HG02943 (cell line): Measurements from ENCODE around the gene ITPRIPL2.
A peak's percentile ranks its signal among the peaks of the same experiment; 100 is the strongest.

Experiments
- ATAC-seq: cut with Tn5 transposase; IDR thresholded peaks from one replicate; pipeline ENCODE4 v1.9.1; 2021; ENCODE audit warnings: mild to moderate bottlenecking, low read depth, moderate library complexity; ENCODE audit not compliant: unreplicated experiment

The ITPRIPL2 gene

DNA sequence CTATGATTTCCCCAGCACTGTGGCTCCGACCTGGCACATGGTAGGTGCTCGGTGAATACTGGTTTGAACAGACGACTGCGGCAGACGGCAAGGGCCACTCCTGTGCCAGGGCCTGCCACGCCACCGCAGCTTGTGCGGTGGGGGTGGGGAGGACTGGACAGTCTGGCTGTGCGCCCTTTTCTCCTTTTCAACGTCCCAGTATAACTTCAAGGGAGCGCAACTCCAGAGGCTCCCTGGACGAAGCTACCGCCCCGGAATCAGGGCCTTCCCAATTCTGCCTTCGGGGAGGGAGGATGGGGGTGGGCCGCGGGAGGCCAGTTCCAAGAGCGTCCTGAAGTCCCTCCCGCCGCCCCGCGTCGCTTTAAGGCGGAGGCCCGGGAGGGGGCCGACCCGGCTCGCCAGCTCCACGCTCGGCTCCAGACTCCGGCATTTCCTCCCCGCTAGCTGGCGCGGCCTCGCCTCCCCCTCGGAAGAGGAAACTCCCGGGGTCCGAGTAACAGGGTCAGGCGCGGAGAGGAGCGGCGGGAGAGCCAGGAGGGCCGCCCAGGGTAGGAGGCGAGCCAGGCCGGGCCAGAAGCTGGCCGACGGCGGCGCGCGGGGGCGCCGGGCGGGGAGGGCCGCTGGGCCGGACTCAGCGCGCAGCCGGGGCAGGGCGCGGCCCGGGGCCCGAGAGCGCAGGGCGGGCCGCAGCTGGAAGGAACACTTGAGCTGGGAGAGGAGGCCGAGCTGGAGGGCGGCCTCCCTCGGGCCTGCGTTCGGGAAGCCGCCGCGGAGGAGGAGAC lies at the start of gene ITPRIPL2:
Gene ITPRIPL2 (plus strand): TSS at position 388 of the 782 bp plus-strand sequence. CDS start 498 bp downstream, outside the sequence.
- ATAC-seq: no peak

- no peak for ATAC-seq
These were observed 46.8 kb upstream of the ITPRIPL2 start for GRCh38 chr16:19066988-19067348.

DNA sequence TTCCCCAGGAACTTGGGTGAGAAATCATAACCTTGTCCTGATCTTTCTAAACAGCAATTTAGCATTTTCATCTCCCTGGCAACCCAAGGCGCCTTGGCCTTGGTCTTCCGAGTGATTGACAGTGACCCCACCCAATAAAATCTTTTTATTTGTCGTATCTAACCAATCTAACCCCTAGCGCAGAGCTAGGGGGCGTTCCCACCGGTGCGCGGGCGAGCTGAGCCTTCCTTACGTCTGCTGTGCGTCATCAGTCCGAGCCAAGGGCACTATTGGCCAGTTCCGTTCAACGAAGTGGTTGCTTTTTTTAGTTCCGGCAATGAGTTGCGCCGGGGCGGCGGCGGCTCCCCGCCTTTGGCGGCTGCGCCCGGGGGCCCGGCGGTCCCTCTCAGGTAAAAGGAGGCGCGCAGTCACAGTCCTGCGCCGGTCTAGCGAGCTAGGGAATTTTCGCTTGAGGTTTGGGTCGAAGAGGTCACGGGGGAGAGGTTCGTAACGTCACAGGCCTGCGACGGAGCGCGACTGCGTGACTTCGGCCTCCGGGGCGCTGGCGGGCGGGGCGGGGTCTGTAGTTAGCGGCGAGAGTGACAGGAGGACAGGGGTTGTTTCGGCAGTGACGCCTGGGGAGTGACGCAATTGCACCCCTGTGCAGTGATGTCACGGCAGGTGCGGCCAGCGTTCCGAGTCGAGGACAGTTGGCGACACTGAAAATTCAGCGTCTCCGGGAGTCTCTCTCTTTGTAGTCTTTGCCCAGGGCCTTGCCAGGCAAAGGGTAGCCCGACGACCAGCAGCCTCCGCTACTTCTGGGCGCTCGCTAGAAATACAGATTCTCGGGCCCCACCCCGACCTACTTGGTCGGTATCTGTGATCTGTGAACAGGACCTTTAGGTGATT lies 46.2 kb upstream of the ITPRIPL2 start, which contains the start of gene COQ7:
Gene COQ7 (plus strand): TSS at position 266 of the 888 bp plus-strand sequence. CDS start 51 bp downstream, at position 317.
- ATAC-seq: peak; percentile 87

GRCh38 chr16:19068237-19068815 lies 45.4 kb upstream of the ITPRIPL2 start:
- no peak for ATAC-seq

DNA sequence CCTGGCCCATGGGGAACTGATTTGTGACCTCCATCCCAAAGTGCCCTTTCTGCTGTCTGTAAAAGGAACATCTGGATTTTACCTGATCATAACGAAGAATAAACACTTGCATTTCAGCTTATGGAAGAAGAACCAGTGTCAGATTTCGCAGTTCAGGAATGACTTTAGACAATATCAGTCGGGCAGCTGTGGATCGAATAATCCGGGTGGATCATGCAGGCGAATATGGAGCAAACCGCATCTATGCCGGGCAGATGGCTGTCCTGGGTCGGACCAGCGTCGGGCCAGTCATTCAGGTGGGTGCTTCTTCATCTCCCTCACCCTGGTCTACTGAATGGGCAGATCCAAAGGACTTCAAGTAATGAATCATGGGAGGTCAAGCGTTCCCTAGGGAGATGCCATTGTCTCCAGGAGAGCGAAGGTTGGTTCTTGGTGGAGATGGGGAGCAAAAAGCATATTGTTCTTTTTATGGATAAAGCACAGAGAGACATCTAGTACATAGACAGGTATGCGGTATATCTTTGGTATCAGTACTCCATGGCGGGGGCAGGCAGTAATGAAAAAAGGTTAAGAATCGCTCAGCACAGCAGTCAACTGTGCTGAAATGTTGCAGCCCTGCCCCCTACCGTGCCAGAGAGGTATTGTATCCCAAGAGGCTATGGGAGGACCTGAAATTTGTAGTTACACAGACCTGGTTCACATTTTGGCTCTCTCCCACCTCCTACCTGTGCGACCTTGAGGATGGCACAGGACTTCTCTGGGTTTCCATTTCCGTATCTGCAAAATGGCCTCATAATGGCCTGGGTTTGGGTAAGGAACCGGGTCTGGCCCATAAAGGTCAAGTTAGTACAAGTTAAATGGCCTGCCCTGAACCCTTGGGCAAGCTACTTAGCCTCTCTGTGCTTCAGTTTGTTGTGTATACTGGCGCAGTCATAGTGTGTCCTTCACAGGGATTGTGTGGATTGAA lies 41.7 kb upstream of the ITPRIPL2 start:
- ATAC-seq: no peak

- no peak for ATAC-seq
These were observed 40.4 kb upstream of the ITPRIPL2 start for GRCh38 chr16:19073344-19073743.

DNA sequence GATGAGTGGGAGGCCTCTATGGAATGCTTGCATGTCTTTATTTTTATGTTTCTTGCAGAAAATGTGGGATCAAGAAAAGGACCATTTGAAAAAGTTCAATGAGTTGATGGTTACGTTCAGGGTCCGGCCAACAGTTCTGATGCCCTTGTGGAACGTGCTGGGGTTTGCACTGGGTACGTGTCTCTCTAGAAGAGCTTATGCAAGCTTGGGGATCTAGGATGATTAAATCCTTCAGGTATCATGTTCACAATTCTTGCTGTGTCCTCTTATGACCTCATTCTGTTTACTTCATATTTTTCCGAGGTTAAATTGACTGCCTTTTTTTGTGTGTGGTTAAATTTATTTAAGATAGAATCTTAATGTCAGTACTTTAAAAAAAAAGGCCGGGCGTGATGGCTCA lies 39.9 kb upstream of the ITPRIPL2 start:
- ATAC-seq: no peak

DNA sequence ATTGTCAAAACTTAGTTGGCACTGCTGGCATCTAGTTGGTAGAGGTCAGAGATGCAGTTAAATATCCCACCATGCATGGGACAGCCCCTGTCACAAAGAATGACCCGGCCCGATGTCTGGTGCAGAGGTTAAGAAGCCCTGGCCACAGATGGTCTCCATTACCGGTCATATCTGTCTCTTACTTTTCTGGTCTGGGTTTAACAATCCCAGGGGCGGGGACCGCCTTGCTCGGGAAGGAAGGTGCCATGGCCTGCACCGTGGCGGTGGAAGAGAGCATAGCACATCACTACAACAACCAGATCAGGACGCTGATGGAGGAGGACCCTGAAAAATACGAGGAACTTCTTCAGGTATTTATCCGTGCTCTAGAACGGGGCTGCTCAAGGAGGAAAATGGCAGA lies 38.3 kb upstream of the ITPRIPL2 start:
- ATAC-seq: no peak

DNA sequence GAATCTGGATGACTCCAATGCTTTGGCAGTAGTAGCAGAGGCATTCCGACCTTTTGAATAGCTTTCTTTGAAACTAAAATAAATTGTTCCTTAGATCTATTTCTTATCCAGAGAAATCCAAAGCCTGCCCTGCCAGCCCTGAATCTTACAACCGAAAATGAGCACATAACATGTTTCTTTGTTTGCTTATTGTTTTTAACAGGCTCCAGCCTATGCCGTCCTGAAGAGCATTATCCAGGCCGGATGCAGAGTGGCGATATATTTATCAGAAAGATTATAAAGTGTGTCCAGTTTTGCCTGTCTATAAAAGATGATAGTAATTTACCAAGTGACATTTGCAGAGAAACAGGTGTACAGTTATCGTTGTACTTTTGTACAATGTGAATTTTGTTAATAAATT lies 35.9 kb upstream of the ITPRIPL2 start:
- no peak for ATAC-seq

GRCh38 chr16:19083670-19084069 lies 30.1 kb upstream of the ITPRIPL2 start:
- ATAC-seq: no peak

DNA sequence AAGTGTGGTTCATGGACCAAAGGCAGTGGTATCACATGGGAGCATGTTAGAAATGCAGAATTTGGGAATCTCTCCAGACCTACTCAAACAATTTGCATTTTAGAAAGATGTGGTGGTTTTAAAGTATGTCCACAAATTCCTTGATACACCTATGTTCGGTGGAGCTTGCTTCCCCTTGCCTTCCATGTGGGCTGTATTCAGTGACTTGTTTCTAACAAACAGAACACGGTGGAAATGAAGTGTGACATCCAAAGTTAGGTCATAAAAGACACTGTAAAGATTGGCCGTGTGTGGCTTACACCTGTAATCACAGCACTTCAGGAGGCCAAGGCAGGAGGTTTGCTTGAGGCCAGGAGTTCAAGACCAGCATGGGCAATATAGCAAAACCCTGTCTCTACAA lies 29.6 kb upstream of the ITPRIPL2 start:
- no peak for ATAC-seq

GRCh38 chr16:19084879-19085278 lies 28.9 kb upstream of the ITPRIPL2 start:
- ATAC-seq: no peak

- no peak for ATAC-seq
These were observed 28.0 kb upstream of the ITPRIPL2 start for GRCh38 chr16:19085679-19086200.

GRCh38 chr16:19086322-19087199 lies 27.2 kb upstream of the ITPRIPL2 start:
- ATAC-seq: no peak

GRCh38 chr16:19088341-19088916 lies 25.3 kb upstream of the ITPRIPL2 start:
- ATAC-seq: no peak

DNA sequence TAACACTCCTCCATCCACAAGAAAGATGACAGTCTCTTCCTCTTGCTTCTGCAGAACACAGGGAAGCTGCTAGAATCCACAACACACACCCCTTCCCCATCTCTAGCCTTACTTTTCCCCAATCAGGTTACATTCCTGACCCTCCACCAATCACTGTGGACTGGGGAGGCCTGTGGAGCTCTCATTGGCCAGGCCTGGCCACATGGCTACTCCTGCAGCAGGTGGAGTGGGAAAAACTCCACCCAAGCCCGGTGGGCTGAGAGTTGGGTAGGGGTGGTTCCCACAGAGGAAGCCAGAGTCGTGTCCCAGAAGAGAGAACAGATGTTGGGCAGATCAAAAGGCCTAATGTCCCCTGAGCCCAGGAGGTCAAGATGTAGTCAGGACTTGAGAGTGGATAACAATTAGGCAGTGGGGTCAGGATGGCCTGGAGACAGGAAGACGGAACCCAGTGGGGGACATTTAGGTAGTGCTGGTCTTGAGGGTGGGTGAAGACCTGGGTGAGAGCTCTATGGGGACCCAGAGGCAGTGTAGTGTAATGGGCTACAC lies 24.3 kb upstream of the ITPRIPL2 start:
- no peak for ATAC-seq

DNA sequence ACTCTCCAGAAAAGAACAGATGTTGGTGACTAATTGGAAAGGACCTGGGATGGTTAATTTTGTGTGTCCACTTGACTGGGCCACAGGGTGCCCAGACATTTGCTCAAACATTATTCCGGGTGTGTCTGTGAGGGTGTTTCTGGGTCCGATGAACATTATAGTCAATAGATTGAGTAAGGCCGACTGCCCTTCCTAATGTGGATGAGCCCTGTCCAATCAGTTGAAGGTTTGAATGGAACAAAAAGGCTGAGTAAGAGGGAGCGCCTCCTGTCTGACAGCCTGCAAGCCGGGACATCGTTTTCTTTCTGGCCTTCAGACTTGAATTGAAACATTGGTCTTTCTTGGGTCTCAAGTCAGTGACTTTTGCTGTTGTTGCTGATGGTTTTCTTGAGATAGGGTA lies 22.8 kb upstream of the ITPRIPL2 start:
- ATAC-seq: no peak
